ENCODE measurements around the gene RPS3. TPM values are rescaled to one million over a fixed set of nuclear protein-coding genes. Genes with fewer than 3 reads are reported as not detected.

The RPS3 gene
- total RNA-seq, 1 donor from 2014 or later = 1,308 TPM

Other genes with a start within 250 kb of the RPS3 start
- gene SLCO2B1, start 248.4 kb upstream of the RPS3 start, total RNA-seq (ENCODE audit: insufficient read depth, low replicate concordance) = 45.3 TPM
- gene TPBGL, start 158.7 kb upstream of the RPS3 start, total RNA-seq (ENCODE audit: insufficient read depth, low replicate concordance) = 0.24 TPM
- gene ARRB1, start 47.9 kb upstream of the RPS3 start, total RNA-seq (ENCODE audit: insufficient read depth, low replicate concordance) = 7.5 TPM
- gene KLHL35, start 33.7 kb downstream of the RPS3 start, total RNA-seq (ENCODE audit: insufficient read depth, low replicate concordance) = 5.3 TPM
- gene GDPD5, start 126.4 kb downstream of the RPS3 start, total RNA-seq (ENCODE audit: insufficient read depth, low replicate concordance) = 54.4 TPM
- gene SERPINH1, start 162.7 kb downstream of the RPS3 start, total RNA-seq (ENCODE audit: insufficient read depth, low replicate concordance) = 1,357 TPM

Data from umbilical cord (tissue), 1 donor.